GM12873 (cell line): ENCODE measurements around the gene LRCH4.

ENCODE experiments used
- TF ChIP-seq, protein P1 (sequence below): IDR thresholded peaks from 2 replicates; pipeline ENCODE4 v1.5.1; 2012; ENCODE audit warnings: low read depth, mild to moderate bottlenecking, moderate library complexity, low read length, control low read depth; ENCODE audit not compliant: insufficient read depth; ENCODE audit errors: missing control alignments

Gene LRCH4

DNA sequence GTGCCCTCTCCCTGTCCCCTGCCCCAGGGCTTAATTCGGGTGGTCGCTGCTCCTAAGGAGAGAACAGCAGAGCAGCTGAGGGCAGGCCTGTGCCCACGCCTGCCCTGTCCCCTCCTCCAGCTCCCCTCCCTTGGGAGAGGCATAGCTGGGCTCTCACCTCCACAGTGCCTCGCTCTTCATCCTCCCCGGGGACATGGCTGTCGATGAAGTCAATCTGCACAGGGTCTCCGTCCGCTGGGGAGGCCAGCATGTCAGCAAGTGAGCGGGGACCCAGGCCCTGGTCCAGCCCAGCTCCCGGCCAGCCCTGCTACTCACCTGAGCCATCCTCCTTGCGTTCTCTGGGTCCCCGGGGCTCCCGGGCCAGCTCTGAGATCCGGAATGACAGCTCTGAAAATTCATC, 8.4 kb downstream of the LRCH4 start:
- TF ChIP-seq, protein P1, sequence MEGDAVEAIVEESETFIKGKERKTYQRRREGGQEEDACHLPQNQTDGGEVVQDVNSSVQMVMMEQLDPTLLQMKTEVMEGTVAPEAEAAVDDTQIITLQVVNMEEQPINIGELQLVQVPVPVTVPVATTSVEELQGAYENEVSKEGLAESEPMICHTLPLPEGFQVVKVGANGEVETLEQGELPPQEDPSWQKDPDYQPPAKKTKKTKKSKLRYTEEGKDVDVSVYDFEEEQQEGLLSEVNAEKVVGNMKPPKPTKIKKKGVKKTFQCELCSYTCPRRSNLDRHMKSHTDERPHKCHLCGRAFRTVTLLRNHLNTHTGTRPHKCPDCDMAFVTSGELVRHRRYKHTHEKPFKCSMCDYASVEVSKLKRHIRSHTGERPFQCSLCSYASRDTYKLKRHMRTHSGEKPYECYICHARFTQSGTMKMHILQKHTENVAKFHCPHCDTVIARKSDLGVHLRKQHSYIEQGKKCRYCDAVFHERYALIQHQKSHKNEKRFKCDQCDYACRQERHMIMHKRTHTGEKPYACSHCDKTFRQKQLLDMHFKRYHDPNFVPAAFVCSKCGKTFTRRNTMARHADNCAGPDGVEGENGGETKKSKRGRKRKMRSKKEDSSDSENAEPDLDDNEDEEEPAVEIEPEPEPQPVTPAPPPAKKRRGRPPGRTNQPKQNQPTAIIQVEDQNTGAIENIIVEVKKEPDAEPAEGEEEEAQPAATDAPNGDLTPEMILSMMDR: no peak

DNA sequence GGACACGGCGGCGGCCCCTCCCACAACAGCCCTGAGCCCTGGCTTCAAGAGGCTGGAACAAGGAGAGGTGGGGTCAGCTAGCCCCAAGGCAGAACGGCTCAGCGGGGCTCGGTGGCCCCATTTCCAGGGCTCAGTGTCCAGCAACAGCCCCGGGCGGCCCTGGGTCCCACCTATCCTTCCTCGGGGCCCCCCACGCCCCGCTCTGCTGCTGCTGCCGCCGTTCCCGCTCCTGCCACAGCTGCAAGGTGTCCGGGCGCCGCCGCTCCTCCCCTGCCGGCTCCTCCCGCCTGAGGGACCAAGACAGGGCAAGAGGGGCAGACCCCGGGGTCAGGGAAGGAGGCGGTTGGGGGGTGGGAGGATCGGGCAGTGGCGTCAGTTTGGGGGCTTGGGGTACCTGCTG, 8.8 kb downstream of the LRCH4 start:
- TF ChIP-seq, protein P1: no peak

DNA sequence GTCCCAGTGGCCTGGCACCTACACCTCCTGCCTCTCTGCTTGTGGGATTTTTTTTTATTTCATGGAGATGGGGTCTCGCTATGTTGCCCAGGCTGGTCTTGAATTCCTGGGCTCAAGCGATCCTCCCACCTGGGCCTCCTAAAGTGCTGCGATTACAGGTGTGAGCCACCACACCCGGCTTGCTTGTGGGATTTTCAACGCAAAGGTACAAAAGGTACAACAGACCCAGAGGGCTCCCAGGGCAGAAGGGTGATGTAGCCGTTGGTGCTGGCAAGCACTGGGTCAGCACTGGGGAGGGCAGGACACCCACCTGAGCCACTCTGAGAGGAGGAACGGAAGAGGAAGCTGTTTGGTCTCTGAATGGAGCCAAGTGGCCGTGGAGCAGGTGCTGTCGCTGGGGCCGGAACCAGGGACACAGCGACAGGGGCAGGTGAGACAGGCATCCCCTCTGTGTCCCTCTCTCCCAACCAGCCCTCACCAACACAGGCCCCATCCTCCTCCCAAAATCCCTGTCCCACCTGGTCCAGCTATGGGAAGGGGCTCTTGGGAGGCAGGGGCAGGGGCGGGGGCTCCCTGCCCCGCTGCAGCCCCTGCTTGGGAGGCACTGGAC, 9.4 kb downstream of the LRCH4 start:
- TF ChIP-seq, protein P1: no peak

DNA sequence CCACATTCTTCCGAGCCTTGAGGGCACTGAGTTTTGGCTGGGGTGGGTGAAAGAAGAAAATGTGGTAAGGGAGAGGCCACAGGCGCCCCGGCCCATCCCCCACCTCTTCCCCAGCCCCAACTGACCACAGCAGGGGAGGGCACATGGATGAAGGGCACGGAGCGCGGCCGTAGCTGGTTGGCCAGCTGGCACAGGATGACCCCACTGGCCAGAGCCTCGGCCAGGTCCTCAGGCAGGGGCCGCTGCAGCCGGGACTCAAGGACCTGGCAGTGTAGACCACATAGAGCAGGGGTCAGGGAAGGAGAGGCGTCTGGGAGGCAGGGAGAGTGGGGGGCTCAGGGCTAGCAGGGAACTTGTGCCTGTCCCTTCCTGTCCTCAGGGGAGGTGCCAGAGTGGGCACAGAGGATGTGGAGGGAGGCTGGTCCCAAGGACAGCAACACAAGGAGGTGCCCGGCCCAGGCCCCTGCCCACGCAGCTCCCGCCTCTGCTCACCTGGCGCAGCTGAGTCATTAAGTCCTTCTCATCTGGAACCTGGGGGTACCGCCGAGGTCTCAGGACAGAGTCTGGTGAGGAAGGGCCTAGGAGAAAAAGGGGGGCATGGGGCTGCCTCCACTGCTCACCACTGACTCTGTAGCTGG, 10.1 kb downstream of the LRCH4 start:
- TF ChIP-seq, protein P1: no peak

DNA sequence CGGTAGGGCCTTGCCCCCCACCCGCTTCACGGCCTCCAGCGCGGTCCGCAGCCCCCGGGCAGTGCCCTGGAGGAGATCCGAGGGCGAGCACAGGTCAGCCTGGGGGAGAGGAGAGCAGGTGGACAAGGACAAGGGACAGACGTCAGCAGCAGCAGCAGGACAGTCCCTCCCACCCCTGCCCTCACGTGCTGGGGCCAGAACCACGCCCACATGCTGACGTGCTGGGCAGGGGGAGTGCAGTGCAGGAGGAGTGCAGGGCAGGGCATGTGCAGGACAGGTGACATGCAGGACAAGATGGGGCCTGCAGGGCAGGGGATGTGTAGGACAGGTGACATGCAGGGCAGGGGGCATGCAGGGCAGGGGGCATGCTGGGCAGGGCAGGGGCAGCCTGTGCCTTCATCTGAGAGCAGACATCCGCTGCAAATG, 10.7 kb downstream of the LRCH4 start:
- TF ChIP-seq, protein P1: no peak

DNA sequence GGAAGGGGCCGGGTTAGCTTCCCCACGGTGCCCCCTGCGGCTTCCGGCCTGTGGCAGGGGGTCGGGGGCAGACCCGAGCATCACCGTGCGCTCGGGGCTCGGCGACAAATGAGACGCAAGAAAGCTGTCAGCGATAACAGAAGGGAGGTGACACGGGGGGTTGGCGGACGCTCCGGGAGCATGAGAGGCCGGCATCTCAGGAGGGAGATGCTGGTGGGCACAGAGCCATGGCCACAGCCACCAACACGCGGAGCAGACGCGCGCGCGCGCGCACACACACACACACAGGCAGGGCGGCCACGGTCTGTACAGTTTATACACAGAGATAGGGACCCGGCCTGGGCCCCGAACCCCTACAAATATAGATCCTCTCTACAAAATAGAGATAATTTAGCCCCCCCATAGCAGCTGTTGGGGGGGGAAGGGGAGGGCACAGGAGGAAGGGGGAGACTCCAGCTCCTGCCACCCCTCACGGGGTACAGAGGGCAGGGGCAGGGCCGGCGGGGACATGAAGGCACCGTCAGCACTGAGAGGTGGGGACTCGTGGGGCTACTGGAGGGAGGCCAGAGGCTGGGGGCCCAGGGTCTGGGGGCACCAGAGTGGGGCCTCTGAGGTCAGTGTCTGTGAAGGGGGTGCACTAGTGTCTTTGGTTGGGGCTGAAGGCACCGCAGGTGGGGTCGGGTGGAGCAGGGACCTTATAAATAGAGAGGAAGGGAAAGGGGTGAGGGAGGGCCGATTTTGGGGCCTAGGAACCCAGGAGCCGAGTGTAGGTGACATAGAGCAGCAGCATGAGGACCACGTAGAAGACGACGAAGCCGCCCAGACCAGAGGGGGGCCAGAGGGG, 11.3 kb downstream of the LRCH4 start:
- TF ChIP-seq, protein P1: no peak

DNA sequence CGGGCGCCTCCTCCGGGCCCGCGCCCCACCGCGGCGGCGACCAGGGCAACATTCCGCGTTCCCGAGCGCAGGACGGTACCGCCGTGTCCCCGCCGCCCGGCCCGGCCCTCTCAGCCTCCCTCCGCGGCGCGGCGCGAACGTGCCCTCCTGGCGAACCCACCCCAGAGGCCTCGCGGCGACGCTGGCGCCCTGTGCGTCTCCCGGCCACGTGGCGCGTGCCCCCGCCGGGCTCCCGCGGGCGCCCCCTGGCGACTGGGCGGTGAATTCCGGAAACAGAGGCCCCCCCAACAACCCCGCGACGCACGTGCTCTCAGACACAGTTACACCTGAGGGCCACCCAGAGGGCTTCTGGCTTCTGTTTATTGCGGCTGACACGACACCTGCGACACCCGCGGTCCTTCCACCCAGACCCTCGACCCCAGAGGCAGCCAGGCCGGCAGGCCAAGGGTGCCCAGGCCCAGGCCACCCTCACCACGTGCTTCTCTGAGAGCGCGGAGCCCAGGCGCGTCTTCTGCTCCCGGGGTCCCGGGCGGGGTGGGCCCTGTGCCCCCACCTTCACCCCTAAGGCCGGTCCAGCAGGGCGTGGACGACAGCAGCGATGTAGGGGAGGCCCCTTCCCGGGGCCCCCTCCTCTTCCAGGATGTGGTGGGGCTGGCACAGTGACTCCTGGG, 12.1 kb downstream of the LRCH4 start, which contains the start of gene SAP25:
Gene SAP25 (minus strand): TSS at position 210 of the 671 bp plus-strand sequence. CDS start 158 bp downstream, at position 52.
- TF ChIP-seq, protein P1: no peak
